ENCODE measurements around the gene ATP8B1. TPM values are rescaled to one million over a fixed set of nuclear protein-coding genes. Genes with fewer than 3 reads are reported as not detected.

ATP8B1 gene
- total RNA-seq, 1 experiment from 2014 or later: 1.4 TPM

DNA sequence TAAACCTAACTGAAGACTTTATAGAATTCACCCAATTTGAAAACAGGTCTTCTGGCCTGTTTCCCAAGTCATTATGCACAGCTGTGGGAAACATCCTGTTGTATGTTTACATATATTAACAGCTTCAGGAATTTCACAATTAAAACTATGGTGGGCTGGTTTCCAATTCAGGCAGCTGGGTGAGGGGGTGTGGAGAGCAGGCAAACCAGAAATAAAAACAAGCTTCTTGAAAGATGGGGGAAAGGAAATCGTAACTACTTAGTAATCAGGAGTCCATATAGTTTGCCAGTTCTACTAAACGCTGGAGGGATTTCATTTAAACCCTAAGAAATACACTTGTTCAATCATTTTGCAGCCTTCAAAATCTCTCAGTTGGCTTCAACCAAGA lies 22.8 kb downstream of the ATP8B1 start:
- TF ChIP-seq CTCF (IDR thresholded peaks at IDR 0.05; ENCODE audit: unreplicated experiment): no peak
- ChIA-PET POLR2A (interaction anchor here (0.6 to 3.2 kb wide), 10 partner anchors 8 to 162 kb away, joined by 3 to 10 read pairs (median 3); partner anchors contain the start of gene NARS1), CTCF (interaction anchor here (1.1 to 1.6 kb wide), 4 partner anchors 9 to 150 kb away, joined by 3 to 8 read pairs (median 5); no protein-coding TSS in a partner anchor)
- peak overlapping the region; percentile 93 for H3K27ac Mint-ChIP-seq (ENCODE audit: low read depth, unreplicated experiment)
- no peaks in the 10 kb centered on the region for H3K9me3 Mint-ChIP-seq (ENCODE audit: unreplicated experiment)
- H3K4me1 Mint-ChIP-seq (ENCODE audit: insufficient read depth, unreplicated experiment): peaks cover 40% of the 10 kb centered on the region
- intact Hi-C loops (cut with micrococcal nuclease): loop anchor here (5.0 kb wide), 1 partner anchor 43 kb away; no protein-coding TSS in a partner anchor
- H3K4me3 Mint-ChIP-seq (ENCODE audit: unreplicated experiment): no peak overlapping the region
- peaks cover 6% of the 10 kb centered on the region for H3K36me3 Mint-ChIP-seq (ENCODE audit: insufficient read depth, unreplicated experiment)
- DNase-seq (ENCODE audit: unreplicated experiment): peak; percentile 81
- BruUV-seq (replicated peaks): no TSS peak
- no peaks in the 10 kb centered on the region for H3K27me3 Mint-ChIP-seq (ENCODE audit: insufficient read depth, unreplicated experiment)

- POLR2A ChIA-PET: interaction anchor here (0.9 to 1.7 kb wide), 5 partner anchors 9 to 39 kb away, joined by 3 to 9 read pairs (median 6); no protein-coding TSS in a partner anchor
- Mint-ChIP-seq H3K9me3 (ENCODE audit: unreplicated experiment) (no peaks in the 10 kb centered on the region), H3K4me1 (ENCODE audit: insufficient read depth, unreplicated experiment) (peaks cover 38% of the 10 kb centered on the region), H3K27ac (ENCODE audit: low read depth, unreplicated experiment) (peak overlapping the region; percentile 80), H3K4me3 (ENCODE audit: unreplicated experiment) (no peak overlapping the region), H3K27me3 (ENCODE audit: insufficient read depth, unreplicated experiment) (no peaks in the 10 kb centered on the region), H3K36me3 (ENCODE audit: insufficient read depth, unreplicated experiment) (peaks cover 6% of the 10 kb centered on the region)
- BruUV-seq (replicated peaks): no TSS peak
- DNase-seq (ENCODE audit: unreplicated experiment): peak; percentile 45
- CTCF ChIA-PET: interaction anchor here (0.5 to 0.9 kb wide), 3 partner anchors 24 to 154 kb away, joined by 3 to 6 read pairs (median 5); no protein-coding TSS in a partner anchor
- no peak for TF ChIP-seq CTCF (IDR thresholded peaks at IDR 0.05; ENCODE audit: unreplicated experiment)
- intact Hi-C loops (cut with micrococcal nuclease): no loop called here
Measured at GRCh38 chr18:57776767-57777166, 26.3 kb downstream of the ATP8B1 start.

- DNase-seq (ENCODE audit: unreplicated experiment): no peak
- Mint-ChIP-seq H3K4me3 (ENCODE audit: unreplicated experiment) (no peak overlapping the region), H3K36me3 (ENCODE audit: insufficient read depth, unreplicated experiment) (peaks cover 6% of the 10 kb centered on the region), H3K9me3 (ENCODE audit: unreplicated experiment) (no peaks in the 10 kb centered on the region), H3K27ac (ENCODE audit: low read depth, unreplicated experiment) (peak overlapping the region; percentile 80), H3K4me1 (ENCODE audit: insufficient read depth, unreplicated experiment) (peaks cover 41% of the 10 kb centered on the region), H3K27me3 (ENCODE audit: insufficient read depth, unreplicated experiment) (no peaks in the 10 kb centered on the region)
- ChIA-PET CTCF (interaction anchor here (0.5 to 1.0 kb wide), 4 partner anchors 8 to 154 kb away, joined by 3 to 6 read pairs (median 4); no protein-coding TSS in a partner anchor), POLR2A (interaction anchor here (0.9 to 1.7 kb wide), 7 partner anchors 9 to 155 kb away, joined by 3 to 9 read pairs (median 5); partner anchors contain the start of gene NARS1)
- TF ChIP-seq CTCF (IDR thresholded peaks at IDR 0.05; ENCODE audit: unreplicated experiment): no peak
- intact Hi-C loops (cut with micrococcal nuclease): no loop called here
- BruUV-seq (replicated peaks): no TSS peak
Measured at GRCh38 chr18:57776354-57776753, 26.8 kb downstream of the ATP8B1 start.

DNA sequence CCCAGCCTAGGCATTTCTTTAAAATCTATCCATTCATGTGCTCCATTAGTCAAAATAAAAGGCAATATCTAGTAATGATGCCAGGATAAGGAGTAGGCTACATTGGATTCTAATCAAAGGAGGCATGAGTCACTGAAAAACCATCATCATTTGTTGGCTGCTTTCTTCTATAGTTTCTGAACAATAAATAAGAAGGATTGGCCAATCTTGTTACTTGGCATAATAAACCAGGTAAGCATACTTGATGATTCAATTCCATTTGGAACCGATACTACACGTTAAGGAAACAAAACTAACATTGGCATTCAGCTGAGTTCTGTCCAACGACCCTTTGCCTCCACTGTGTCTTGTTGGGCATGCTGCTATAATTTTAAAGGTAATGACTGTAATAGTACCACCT lies 27.2 kb downstream of the ATP8B1 start:
- DNase-seq (ENCODE audit: unreplicated experiment): peak; percentile 92
- intact Hi-C loops (cut with micrococcal nuclease): no loop called here
- Mint-ChIP-seq H3K27ac (ENCODE audit: low read depth, unreplicated experiment) (peak overlapping the region; percentile 80), H3K4me3 (ENCODE audit: unreplicated experiment) (no peak overlapping the region), H3K9me3 (ENCODE audit: unreplicated experiment) (no peaks in the 10 kb centered on the region), H3K36me3 (ENCODE audit: insufficient read depth, unreplicated experiment) (peaks cover 6% of the 10 kb centered on the region), H3K27me3 (ENCODE audit: insufficient read depth, unreplicated experiment) (no peaks in the 10 kb centered on the region), H3K4me1 (ENCODE audit: insufficient read depth, unreplicated experiment) (peaks cover 43% of the 10 kb centered on the region)
- POLR2A ChIA-PET: interaction anchor here (0.9 to 1.7 kb wide), 7 partner anchors 10 to 154 kb away, joined by 3 to 9 read pairs (median 5); partner anchors contain the start of gene NARS1
- CTCF ChIA-PET: interaction anchor here (1.0 kb wide), 1 partner anchor 9 kb away, joined by 3 read pairs; no protein-coding TSS in a partner anchor
- TF ChIP-seq CTCF (IDR thresholded peaks at IDR 0.05; ENCODE audit: unreplicated experiment): no peak
- no TSS peak for BruUV-seq (replicated peaks)
